ENCODE results near the gene MRM1.

MRM1 gene

GRCh38 chr17:36601303-36602029, at the start of gene MRM1:
Gene MRM1 (plus strand): TSS chr17:36601583. CDS start chr17:36601811, 228 bp downstream.
- Histone ChIP-seq H3K79me2 (ENCODE audit: control insufficient read depth, insufficient read depth, low read length, unreplicated experiment) (peaks cover 18% of the 10 kb centered on the region), H3K4me1 (ENCODE audit: control insufficient read depth, insufficient read depth, low read length, unreplicated experiment) (peaks cover 14% of the 10 kb centered on the region), H3K27ac (ENCODE audit: low read depth, low read length) (peak within 1 kb of the TSS; percentile 63), H3K4me3 (ENCODE audit: low read depth, low read length) (peak within 1 kb of the TSS; percentile 93), H2AFZ (ENCODE audit: low read length, unreplicated experiment) (peak within 1 kb of the TSS; percentile 96), H3K36me3 (ENCODE audit: insufficient read depth, low read length) (no peaks in the 10 kb centered on the region), H3K27me3 (ENCODE audit: insufficient read depth, low read length) (no peaks in the 10 kb centered on the region)

- no peak overlapping the region for H2AFZ ChIP-seq (ENCODE audit: low read length, unreplicated experiment)
- H3K27me3 ChIP-seq (ENCODE audit: insufficient read depth, low read length), result no peaks in the 10 kb centered on the region
- H3K4me1 ChIP-seq (ENCODE audit: control insufficient read depth, insufficient read depth, low read length, unreplicated experiment), result peaks cover 9% of the 10 kb centered on the region
- no peak overlapping the region for H3K4me3 ChIP-seq (ENCODE audit: low read depth, low read length)
- H3K79me2 ChIP-seq (ENCODE audit: control insufficient read depth, insufficient read depth, low read length, unreplicated experiment), result peaks cover 90% of the 10 kb centered on the region
- peaks cover 23% of the 10 kb centered on the region; the same call in 1 of the 2 replicates for H3K36me3 ChIP-seq (ENCODE audit: insufficient read depth, low read length)
- no peak overlapping the region for H3K27ac ChIP-seq (ENCODE audit: low read depth, low read length)
Observed at GRCh38 chr17:36553459-36553858, 47.9 kb upstream of the MRM1 start.

GRCh38 chr17:36566081-36566480, 35.3 kb upstream of the MRM1 start:
- no peak overlapping the region for H3K4me3 ChIP-seq (ENCODE audit: low read depth, low read length)
- no peak overlapping the region for H2AFZ ChIP-seq (ENCODE audit: low read length, unreplicated experiment)
- H3K27ac ChIP-seq (ENCODE audit: low read depth, low read length), result no peak overlapping the region
- H3K27me3 ChIP-seq (ENCODE audit: insufficient read depth, low read length), result no peaks in the 10 kb centered on the region
- peaks cover 34% of the 10 kb centered on the region for H3K36me3 ChIP-seq (ENCODE audit: insufficient read depth, low read length)
- peaks cover 51% of the 10 kb centered on the region for H3K79me2 ChIP-seq (ENCODE audit: control insufficient read depth, insufficient read depth, low read length, unreplicated experiment)
- no peaks in the 10 kb centered on the region for H3K4me1 ChIP-seq (ENCODE audit: control insufficient read depth, insufficient read depth, low read length, unreplicated experiment)

DNA sequence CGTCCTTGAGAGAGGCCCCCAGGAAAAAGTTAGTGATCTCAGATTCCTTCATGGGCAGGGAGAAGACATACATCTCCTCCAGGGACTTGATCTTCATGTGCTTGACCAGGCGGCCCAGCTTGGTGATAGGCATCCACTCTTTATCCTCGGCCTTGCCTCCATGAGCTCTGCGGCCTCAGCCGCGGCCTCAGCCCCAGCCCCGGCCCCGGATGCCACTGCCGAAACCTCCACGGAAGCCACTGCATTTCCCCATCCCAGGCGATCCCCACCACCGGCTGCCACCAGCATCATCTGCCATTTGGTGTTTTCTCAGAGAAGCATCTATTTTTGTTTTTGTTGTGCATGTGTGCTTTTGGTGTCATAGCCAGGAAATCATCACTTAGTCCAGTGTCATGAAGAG, 26.4 kb upstream of the MRM1 start:
- no peak overlapping the region for H3K27ac ChIP-seq (ENCODE audit: low read depth, low read length)
- H3K36me3 ChIP-seq (ENCODE audit: insufficient read depth, low read length), result peaks cover 28% of the 10 kb centered on the region
- H3K4me3 ChIP-seq (ENCODE audit: low read depth, low read length), result no peak overlapping the region
- H3K4me1 ChIP-seq (ENCODE audit: control insufficient read depth, insufficient read depth, low read length, unreplicated experiment), result peaks cover 5% of the 10 kb centered on the region
- H2AFZ ChIP-seq (ENCODE audit: low read length, unreplicated experiment), result no peak overlapping the region
- peaks cover 60% of the 10 kb centered on the region for H3K79me2 ChIP-seq (ENCODE audit: control insufficient read depth, insufficient read depth, low read length, unreplicated experiment)
- no peaks in the 10 kb centered on the region for H3K27me3 ChIP-seq (ENCODE audit: insufficient read depth, low read length)

DNA sequence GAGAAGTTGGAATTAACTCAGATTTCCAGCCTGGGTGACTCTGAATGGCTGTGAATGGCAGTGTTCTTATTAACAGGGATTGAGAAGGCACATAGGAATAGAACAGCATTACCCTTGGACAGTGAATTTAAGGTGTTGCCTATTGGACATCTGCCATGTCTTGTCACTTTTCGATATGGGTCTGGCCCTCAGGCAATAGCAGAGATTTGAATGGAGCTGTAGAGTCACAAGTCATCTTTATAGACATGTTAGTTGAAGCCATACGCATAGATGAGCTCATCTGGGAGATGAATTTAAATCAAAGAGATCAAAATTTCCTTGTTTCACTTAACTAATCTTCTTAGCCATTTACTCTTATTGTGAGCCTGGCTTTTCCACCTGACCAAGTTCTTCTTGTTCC, 24.6 kb upstream of the MRM1 start:
- Histone ChIP-seq H3K36me3 (ENCODE audit: insufficient read depth, low read length) (peaks cover 27% of the 10 kb centered on the region), H3K79me2 (ENCODE audit: control insufficient read depth, insufficient read depth, low read length, unreplicated experiment) (peaks cover 60% of the 10 kb centered on the region), H3K27me3 (ENCODE audit: insufficient read depth, low read length) (no peaks in the 10 kb centered on the region)

GRCh38 chr17:36578671-36579070, 22.7 kb upstream of the MRM1 start:
- peaks cover 31% of the 10 kb centered on the region for H3K36me3 ChIP-seq (ENCODE audit: insufficient read depth, low read length)
- H2AFZ ChIP-seq (ENCODE audit: low read length, unreplicated experiment), result no peak overlapping the region
- H3K27ac ChIP-seq (ENCODE audit: low read depth, low read length), result no peak overlapping the region
- no peaks in the 10 kb centered on the region for H3K27me3 ChIP-seq (ENCODE audit: insufficient read depth, low read length)
- H3K4me3 ChIP-seq (ENCODE audit: low read depth, low read length), result no peak overlapping the region
- H3K4me1 ChIP-seq (ENCODE audit: control insufficient read depth, insufficient read depth, low read length, unreplicated experiment), result peaks cover 5% of the 10 kb centered on the region
- H3K79me2 ChIP-seq (ENCODE audit: control insufficient read depth, insufficient read depth, low read length, unreplicated experiment), result peaks cover 46% of the 10 kb centered on the region

More for the DNA sequence above, 24.6 kb upstream of the MRM1 start:
- Histone ChIP-seq H3K4me3 (ENCODE audit: low read depth, low read length) (no peak overlapping the region), H3K27ac (ENCODE audit: low read depth, low read length) (no peak overlapping the region), H2AFZ (ENCODE audit: low read length, unreplicated experiment) (no peak overlapping the region), H3K4me1 (ENCODE audit: control insufficient read depth, insufficient read depth, low read length, unreplicated experiment) (peaks cover 5% of the 10 kb centered on the region)

GRCh38 chr17:36583787-36584186, 17.6 kb upstream of the MRM1 start:
- peaks cover 11% of the 10 kb centered on the region for H3K79me2 ChIP-seq (ENCODE audit: control insufficient read depth, insufficient read depth, low read length, unreplicated experiment)
- peaks cover 39% of the 10 kb centered on the region for H3K36me3 ChIP-seq (ENCODE audit: insufficient read depth, low read length)
- peaks cover 1% of the 10 kb centered on the region for H3K4me1 ChIP-seq (ENCODE audit: control insufficient read depth, insufficient read depth, low read length, unreplicated experiment)
- H2AFZ ChIP-seq (ENCODE audit: low read length, unreplicated experiment), result no peak overlapping the region
- H3K27ac ChIP-seq (ENCODE audit: low read depth, low read length), result no peak overlapping the region
- H3K27me3 ChIP-seq (ENCODE audit: insufficient read depth, low read length), result no peaks in the 10 kb centered on the region
- H3K4me3 ChIP-seq (ENCODE audit: low read depth, low read length), result no peak overlapping the region

GRCh38 chr17:36586138-36586537, 15.2 kb upstream of the MRM1 start:
- Histone ChIP-seq H3K4me3 (ENCODE audit: low read depth, low read length) (no peak overlapping the region), H2AFZ (ENCODE audit: low read length, unreplicated experiment) (no peak overlapping the region), H3K79me2 (ENCODE audit: control insufficient read depth, insufficient read depth, low read length, unreplicated experiment) (peaks cover 6% of the 10 kb centered on the region), H3K27me3 (ENCODE audit: insufficient read depth, low read length) (no peaks in the 10 kb centered on the region), H3K4me1 (ENCODE audit: control insufficient read depth, insufficient read depth, low read length, unreplicated experiment) (peaks cover 8% of the 10 kb centered on the region), H3K27ac (ENCODE audit: low read depth, low read length) (no peak overlapping the region), H3K36me3 (ENCODE audit: insufficient read depth, low read length) (peaks cover 37% of the 10 kb centered on the region)

DNA sequence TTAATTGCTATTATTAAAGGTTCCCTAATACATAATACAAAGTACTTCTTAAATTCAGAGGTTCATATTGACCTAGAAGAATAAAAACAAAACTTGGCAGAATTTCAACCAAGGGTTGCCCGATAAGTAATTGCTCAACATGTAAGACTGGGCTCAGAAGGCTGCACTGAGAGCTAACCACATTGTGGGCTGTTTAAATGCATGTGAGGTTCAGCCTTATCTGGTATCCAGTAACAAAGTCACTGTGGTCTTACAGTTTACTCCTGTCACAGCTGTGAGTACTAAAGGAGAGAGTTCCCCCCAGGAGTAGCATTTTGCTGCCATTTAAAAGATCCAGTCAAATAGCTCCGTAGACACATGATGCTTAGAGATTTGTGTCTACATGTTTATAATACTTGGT, 11.3 kb upstream of the MRM1 start:
- no peak overlapping the region for H2AFZ ChIP-seq (ENCODE audit: low read length, unreplicated experiment)
- H3K4me3 ChIP-seq (ENCODE audit: low read depth, low read length), result no peak overlapping the region
- H3K27ac ChIP-seq (ENCODE audit: low read depth, low read length), result no peak overlapping the region
- H3K79me2 ChIP-seq (ENCODE audit: control insufficient read depth, insufficient read depth, low read length, unreplicated experiment), result peaks cover 7% of the 10 kb centered on the region
- H3K36me3 ChIP-seq (ENCODE audit: insufficient read depth, low read length), result peaks cover 29% of the 10 kb centered on the region
- H3K4me1 ChIP-seq (ENCODE audit: control insufficient read depth, insufficient read depth, low read length, unreplicated experiment), result peaks cover 14% of the 10 kb centered on the region
- H3K27me3 ChIP-seq (ENCODE audit: insufficient read depth, low read length), result no peaks in the 10 kb centered on the region

- H3K36me3 ChIP-seq (ENCODE audit: insufficient read depth, low read length), result peaks cover 18% of the 10 kb centered on the region
- H2AFZ ChIP-seq (ENCODE audit: low read length, unreplicated experiment), result no peak within 1 kb of the TSS
- H3K4me1 ChIP-seq (ENCODE audit: control insufficient read depth, insufficient read depth, low read length, unreplicated experiment), result peaks cover 14% of the 10 kb centered on the region
- H3K79me2 ChIP-seq (ENCODE audit: control insufficient read depth, insufficient read depth, low read length, unreplicated experiment), result peaks cover 7% of the 10 kb centered on the region
- no peaks in the 10 kb centered on the region for H3K27me3 ChIP-seq (ENCODE audit: insufficient read depth, low read length)
- no peak within 1 kb of the TSS for H3K27ac ChIP-seq (ENCODE audit: low read depth, low read length)
- peak within 1 kb of the TSS; percentile 89 for H3K4me3 ChIP-seq (ENCODE audit: low read depth, low read length)
Observed at GRCh38 chr17:36591434-36592315, 9.7 kb upstream of the MRM1 start, which contains the start of gene DHRS11. Gene DHRS11 (plus strand): TSS chr17:36591879. CDS start chr17:36592010, 131 bp downstream.
